Loucy (cell line): ENCODE data around the gene PTPRS.

Experiments used
- H2AFZ ChIP-seq: fragments of 200-600 bp; sonication (generic); 2 replicates; pipeline ENCODE4 v1.6.0; 2016; ENCODE audit warnings: antibody characterized with exemption, mild to moderate bottlenecking, low read length, moderate library complexity
- H3F3A ChIP-seq: fragments of 200-600 bp; 2 replicates; pipeline ENCODE4 v1.6.0; 2016; ENCODE audit warnings: antibody characterized with exemption, low read depth, mild to moderate bottlenecking
- H3K27me3 ChIP-seq: fragments of 200-600 bp; sonication (generic); 2 replicates; pipeline ENCODE4 v1.6.1; 2014; ENCODE audit warnings: low read length, mild to moderate bottlenecking; ENCODE audit not compliant: insufficient read depth, poor library complexity, severe bottlenecking
- H3K36me3 ChIP-seq: fragments of 200-600 bp; sonication (generic); 2 replicates; pipeline ENCODE4 v1.6.1; 2016; ENCODE audit warnings: low read length; ENCODE audit not compliant: insufficient read depth
- H3K4me1 ChIP-seq: fragments of 200-600 bp; sonication (generic); 2 replicates; pipeline ENCODE4 v1.5.1; 2014; ENCODE audit warnings: low read length, mild to moderate bottlenecking; ENCODE audit not compliant: insufficient read depth, poor library complexity, severe bottlenecking
- H3K4me2 ChIP-seq: fragments of 200-600 bp; sonication (generic); 2 replicates; pipeline ENCODE4 v1.6.0; 2014; ENCODE audit warnings: antibody characterized with exemption, low read length, low read depth, mild to moderate bottlenecking; ENCODE audit not compliant: poor library complexity, severe bottlenecking
- H3K4me3 ChIP-seq: fragments of 200-600 bp; sonication (generic); 2 replicates; pipeline ENCODE4 v1.5.1; 2014; ENCODE audit warnings: low read length, mild to moderate bottlenecking, mixed read lengths; ENCODE audit not compliant: poor library complexity, severe bottlenecking
- H3K79me2 ChIP-seq: fragments of 200-600 bp; sonication (generic); 2 replicates; pipeline ENCODE4 v1.6.1; 2014; ENCODE audit warnings: low read length; ENCODE audit not compliant: insufficient read depth
- H3K9ac ChIP-seq: fragments of 200-600 bp; sonication (generic); 2 replicates; pipeline ENCODE4 v1.6.0; 2014; ENCODE audit warnings: mild to moderate bottlenecking, low read depth, low read length, moderate library complexity; ENCODE audit not compliant: poor library complexity, severe bottlenecking
- H3K9me2 ChIP-seq: fragments of 200-600 bp; sonication (generic); replicated peaks from 2 replicates; pipeline ENCODE4 v1.6.1; 2016; ENCODE audit warnings: low read depth, low read length, mixed read lengths
- H3K9me3 ChIP-seq: fragments of 200-600 bp; sonication (generic); 2 replicates; pipeline ENCODE4 v1.6.1; 2014; ENCODE audit warnings: mild to moderate bottlenecking, antibody characterized with exemption, low read length, low read depth; ENCODE audit not compliant: insufficient read depth
- H4K20me1 ChIP-seq: fragments of 200-600 bp; sonication (generic); 2 replicates; pipeline ENCODE4 v1.6.0; 2014; ENCODE audit warnings: antibody characterized with exemption, low read length, mild to moderate bottlenecking; ENCODE audit not compliant: insufficient read depth, poor library complexity, severe bottlenecking
- EZH2phosphoT487 ChIP-seq: fragments of 200-600 bp; IDR thresholded peaks from 2 replicates; pipeline ENCODE4 v1.6.1; 2018; ENCODE audit warnings: antibody characterized with exemption, mild to moderate bottlenecking, moderate library complexity, borderline replicate concordance
- TF ChIP-seq, protein P1 (sequence below): fragments of 200-600 bp; sonication (generic); conservative IDR thresholded peaks from 2 replicates; pipeline ENCODE4 v1.5.1; 2014; ENCODE audit warnings: mild to moderate bottlenecking, antibody characterized with exemption, low read length

PTPRS gene

DNA sequence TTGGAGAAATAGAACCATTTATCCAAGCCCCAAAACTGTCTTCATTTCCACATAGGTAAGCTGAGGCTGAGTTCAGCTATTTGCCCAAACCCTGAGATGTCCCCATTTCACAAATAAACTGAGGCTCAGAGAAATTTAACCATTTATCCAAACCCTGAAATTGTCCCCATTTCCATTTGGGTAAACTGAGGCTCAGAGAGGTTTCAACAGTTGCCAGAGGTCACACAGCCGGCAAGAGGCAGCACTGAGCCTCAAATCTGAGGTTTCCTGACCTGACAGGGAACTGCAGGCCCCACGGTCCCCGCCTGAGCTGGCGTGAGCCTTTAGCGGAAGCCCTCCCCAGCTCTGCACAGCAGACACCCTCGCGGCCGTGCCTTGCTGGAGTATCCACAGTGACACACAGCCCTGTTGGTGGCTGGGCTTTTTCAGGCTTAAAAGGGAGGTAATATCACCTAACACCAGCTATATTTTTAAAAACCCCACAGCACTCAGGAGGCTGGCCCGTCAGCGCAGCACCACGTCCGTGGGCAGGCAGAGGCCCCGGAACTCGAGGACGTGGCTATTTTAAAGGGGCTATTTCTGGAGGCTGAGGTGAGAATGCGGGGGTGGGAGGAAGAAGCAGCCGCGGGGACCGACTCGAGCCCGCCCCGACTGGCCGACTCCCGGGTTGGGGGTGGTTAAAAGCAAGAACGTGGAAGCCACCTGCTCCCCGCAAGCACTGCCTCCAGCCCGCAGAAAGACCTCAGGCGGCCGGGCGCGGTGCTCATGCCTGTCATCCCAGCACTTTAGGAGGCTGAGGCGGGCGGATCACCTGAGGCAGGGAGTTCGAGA, 18.5 kb downstream of the PTPRS start:
- Histone ChIP-seq H3K9me2 (no peaks in the 10 kb centered on the region), H3K79me2 (no peaks in the 10 kb centered on the region), H3K27me3 (no peaks in the 10 kb centered on the region), H3K9ac (no peak overlapping the region), H4K20me1 (no peaks in the 10 kb centered on the region), H2AFZ (peak overlapping the region; percentile 40; the same call in 1 of the 2 replicates), H3K4me2 (peak overlapping the region; percentile 48), H3K4me3 (peak overlapping the region; percentile 14), H3F3A (no peaks in the 10 kb centered on the region), H3K36me3 (no peaks in the 10 kb centered on the region), H3K9me3 (no peaks in the 10 kb centered on the region), H3K4me1 (peaks cover 3% of the 10 kb centered on the region)
- TF ChIP-seq EZH2phosphoT487: no peak
- TF ChIP-seq, protein P1, sequence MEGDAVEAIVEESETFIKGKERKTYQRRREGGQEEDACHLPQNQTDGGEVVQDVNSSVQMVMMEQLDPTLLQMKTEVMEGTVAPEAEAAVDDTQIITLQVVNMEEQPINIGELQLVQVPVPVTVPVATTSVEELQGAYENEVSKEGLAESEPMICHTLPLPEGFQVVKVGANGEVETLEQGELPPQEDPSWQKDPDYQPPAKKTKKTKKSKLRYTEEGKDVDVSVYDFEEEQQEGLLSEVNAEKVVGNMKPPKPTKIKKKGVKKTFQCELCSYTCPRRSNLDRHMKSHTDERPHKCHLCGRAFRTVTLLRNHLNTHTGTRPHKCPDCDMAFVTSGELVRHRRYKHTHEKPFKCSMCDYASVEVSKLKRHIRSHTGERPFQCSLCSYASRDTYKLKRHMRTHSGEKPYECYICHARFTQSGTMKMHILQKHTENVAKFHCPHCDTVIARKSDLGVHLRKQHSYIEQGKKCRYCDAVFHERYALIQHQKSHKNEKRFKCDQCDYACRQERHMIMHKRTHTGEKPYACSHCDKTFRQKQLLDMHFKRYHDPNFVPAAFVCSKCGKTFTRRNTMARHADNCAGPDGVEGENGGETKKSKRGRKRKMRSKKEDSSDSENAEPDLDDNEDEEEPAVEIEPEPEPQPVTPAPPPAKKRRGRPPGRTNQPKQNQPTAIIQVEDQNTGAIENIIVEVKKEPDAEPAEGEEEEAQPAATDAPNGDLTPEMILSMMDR: 0 out of 2 replicates have a peak, but pooled peaks have one; percentile 23

GRCh38 chr19:5321066-5321642, 19.5 kb downstream of the PTPRS start:
- Histone ChIP-seq H2AFZ (no peak overlapping the region), H3K4me1 (peaks cover 3% of the 10 kb centered on the region)

DNA sequence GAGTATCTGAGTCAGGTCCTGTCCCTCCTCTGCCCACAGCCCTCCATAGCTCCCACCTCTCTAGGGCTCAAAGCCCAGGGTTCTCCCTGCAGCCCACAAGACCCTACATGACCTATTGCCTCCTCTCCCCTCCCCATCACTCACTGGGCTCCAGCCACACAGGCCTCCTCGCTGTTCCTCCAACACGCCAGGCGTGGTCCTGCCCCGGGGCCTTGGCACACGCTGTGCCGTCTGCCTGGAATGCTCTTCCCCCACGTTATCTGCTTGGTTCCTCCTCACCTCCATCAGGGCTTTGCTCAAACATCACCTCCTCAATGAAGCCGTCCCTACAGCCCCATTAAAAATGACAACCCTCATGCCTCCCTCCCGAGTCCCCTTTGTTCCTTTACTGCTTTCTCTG, 21.1 kb downstream of the PTPRS start:
- Histone ChIP-seq H3K9me3 (no peaks in the 10 kb centered on the region), H3K36me3 (no peaks in the 10 kb centered on the region), H4K20me1 (no peaks in the 10 kb centered on the region), H3K9ac (no peak overlapping the region), H3K4me2 (no peak overlapping the region), H3K4me1 (peaks cover 3% of the 10 kb centered on the region), H3K79me2 (no peaks in the 10 kb centered on the region), H3K27me3 (no peaks in the 10 kb centered on the region), H3K4me3 (no peak overlapping the region), H3K9me2 (no peaks in the 10 kb centered on the region), H3F3A (no peaks in the 10 kb centered on the region), H2AFZ (no peak overlapping the region)
- no peak for TF ChIP-seq EZH2phosphoT487
- TF ChIP-seq, protein P1: no peak

More at GRCh38 chr19:5321066-5321642, 19.5 kb downstream of the PTPRS start:
- H3K27me3 ChIP-seq: no peaks in the 10 kb centered on the region
- H3K4me3 ChIP-seq: no peak overlapping the region
- H3K79me2 ChIP-seq: no peaks in the 10 kb centered on the region
- H3F3A ChIP-seq: no peaks in the 10 kb centered on the region
- no peaks in the 10 kb centered on the region for H4K20me1 ChIP-seq
- no peaks in the 10 kb centered on the region for H3K9me3 ChIP-seq
- H3K36me3 ChIP-seq: no peaks in the 10 kb centered on the region
- no peak overlapping the region for H3K9ac ChIP-seq
- no peaks in the 10 kb centered on the region for H3K9me2 ChIP-seq
- TF ChIP-seq, protein P1: no peak
- no peak for TF ChIP-seq EZH2phosphoT487
- H3K4me2 ChIP-seq: no peak overlapping the region
